Epithelial cell of esophagus (primary cell): Measurements from ENCODE around the gene FOXRED1.

Experiments used
- DNase-seq: peaks from one replicate; pipeline ENCODE4 v3.0.0; 2010; ENCODE audit warnings: low read depth
- H3K4me3 ChIP-seq: 2 replicates; pipeline ENCODE4 v1.5.1; 2011; ENCODE audit warnings: mild to moderate bottlenecking, low read length, control low read depth
- CTCF ChIP-seq: IDR thresholded peaks from 2 replicates; pipeline ENCODE4 v1.5.1; 2011; ENCODE audit warnings: low read depth, mild to moderate bottlenecking, low read length, control low read depth, inconsistent platforms; ENCODE audit not compliant: insufficient read depth; ENCODE audit errors: missing control alignments

Gene FOXRED1

GRCh38 chr11:126282736-126283591 is 14.0 kb downstream of the FOXRED1 start, which contains the start of gene TIRAP:
Gene TIRAP (plus strand): TSS chr11:126283093. CDS start chr11:126290895, 7,802 bp downstream.
- DNase-seq: peak; percentile 46
- H3K4me3 ChIP-seq: peak within 1 kb of the TSS; percentile 66
- no peak for TF ChIP-seq CTCF

GRCh38 chr11:126284829-126285228 is 15.9 kb downstream of the FOXRED1 start:
- DNase-seq: peak; percentile 96
- no peak for TF ChIP-seq CTCF

GRCh38 chr11:126288237-126288636 is 19.3 kb downstream of the FOXRED1 start:
- no peak for DNase-seq
- TF ChIP-seq CTCF: no peak
- H3K4me3 ChIP-seq: no peak overlapping the region

More at GRCh38 chr11:126284829-126285228, 15.9 kb downstream of the FOXRED1 start:
- no peak overlapping the region for H3K4me3 ChIP-seq

- no peak for DNase-seq
- no peak overlapping the region for H3K4me3 ChIP-seq
- no peak for TF ChIP-seq CTCF
Measured at GRCh38 chr11:126290887-126291286, 21.9 kb downstream of the FOXRED1 start.

- H3K4me3 ChIP-seq: no peak overlapping the region
- no peak for TF ChIP-seq CTCF
- DNase-seq: no peak
Measured at GRCh38 chr11:126293726-126294125, 24.8 kb downstream of the FOXRED1 start.

GRCh38 chr11:126297004-126297403 is 28.1 kb downstream of the FOXRED1 start:
- DNase-seq: no peak
- no peak for TF ChIP-seq CTCF
- H3K4me3 ChIP-seq: no peak overlapping the region
